Stimulated activated CD8-positive, alpha-beta memory T cell treated with anti-CD3 and anti-CD28 coated beads, Interleukin-4, amount 100 ng/mL, for 48 hours (primary cell): ENCODE measurements around the gene MAGT1.
"Not testable (repeated sequence)": the region's sequence is repeated elsewhere in the genome, so short reads cannot be mapped to it uniquely, and the experiment has no call there.

Experiments
- DNase-seq: peaks from one replicate; pipeline ENCODE4 v3.0.0-alpha.2; 2020

Gene MAGT1

DNA sequence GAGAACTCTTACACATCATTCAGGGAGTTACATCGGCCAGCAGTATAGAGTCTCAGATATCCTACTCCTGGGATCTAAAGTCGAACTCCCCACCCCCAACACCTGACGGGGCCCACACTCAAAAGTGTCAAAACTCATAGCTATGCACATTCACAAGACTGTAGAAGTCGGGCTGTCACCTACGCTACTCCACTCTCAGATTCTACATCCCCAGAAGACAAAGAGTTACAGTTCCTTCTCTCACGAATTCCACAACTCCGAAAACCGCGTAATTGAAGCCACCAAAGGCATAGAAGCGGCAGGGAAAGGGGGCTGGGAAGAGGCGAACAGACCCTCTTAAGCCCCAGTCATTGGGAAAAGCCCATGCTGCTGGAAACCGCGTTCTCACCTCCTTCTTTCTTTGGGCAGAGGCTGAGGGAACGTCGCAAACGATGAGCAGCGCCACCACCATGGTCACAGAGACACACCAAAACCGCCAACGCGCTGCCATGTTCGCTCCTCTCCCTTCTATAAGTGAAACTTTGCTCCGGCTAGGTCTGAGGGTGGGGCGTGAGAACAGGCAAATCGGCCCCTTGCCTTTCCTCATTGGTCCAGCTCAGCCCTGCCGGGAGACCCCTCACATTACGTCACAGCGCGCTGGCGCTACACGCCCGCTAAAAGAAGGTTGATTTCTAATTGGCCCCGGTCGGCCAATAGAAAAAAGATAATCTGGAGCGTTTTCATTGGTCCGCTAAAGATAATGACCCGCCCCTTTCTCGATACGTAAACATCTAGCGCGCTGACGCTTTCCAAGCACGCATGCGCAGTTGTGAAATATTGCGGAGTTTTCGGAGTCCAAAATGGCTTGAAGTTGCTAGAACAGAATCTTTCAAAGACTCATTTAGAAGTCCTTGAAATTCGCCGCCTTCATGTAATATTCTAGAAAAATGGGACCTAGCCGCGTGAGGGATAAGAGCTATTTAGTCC, at the start of gene MAGT1:
MAGT1 (minus strand) TSS at position 515 of the 966 bp plus-strand sequence; CDS start at position 490, 25 bp downstream.
- DNase-seq: peak; percentile 87

GRCh38 chrX:77945031-77945430, 49.8 kb upstream of the MAGT1 start:
- not testable (repeated sequence) for DNase-seq

DNA sequence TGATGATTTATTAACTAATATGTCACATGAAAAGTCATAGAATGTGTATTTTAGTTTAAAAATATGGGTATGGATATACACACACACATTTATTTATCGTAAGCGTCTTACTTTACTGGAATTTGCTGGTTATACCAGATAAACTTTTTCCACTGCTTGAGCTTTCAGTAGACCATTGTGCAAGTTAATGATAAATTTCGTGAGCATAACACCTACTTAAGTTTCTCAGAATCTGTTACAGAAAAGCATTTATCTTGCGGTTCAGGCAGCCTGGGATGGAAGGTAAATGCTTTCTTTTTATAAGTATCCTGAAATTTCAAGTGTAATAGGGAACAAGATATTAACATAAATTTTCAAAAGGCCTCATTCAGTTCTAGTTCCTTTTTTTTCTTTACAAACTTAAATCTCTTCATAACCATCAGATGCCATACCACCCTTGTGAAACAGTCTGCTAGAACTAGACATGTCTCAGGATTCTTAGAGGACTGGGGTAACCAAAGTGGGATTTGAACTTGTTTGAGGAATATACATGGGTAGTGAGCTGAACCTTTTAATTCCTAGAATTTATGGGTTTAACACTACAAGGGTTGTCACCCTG, 42.9 kb upstream of the MAGT1 start:
- no peak for DNase-seq

DNA sequence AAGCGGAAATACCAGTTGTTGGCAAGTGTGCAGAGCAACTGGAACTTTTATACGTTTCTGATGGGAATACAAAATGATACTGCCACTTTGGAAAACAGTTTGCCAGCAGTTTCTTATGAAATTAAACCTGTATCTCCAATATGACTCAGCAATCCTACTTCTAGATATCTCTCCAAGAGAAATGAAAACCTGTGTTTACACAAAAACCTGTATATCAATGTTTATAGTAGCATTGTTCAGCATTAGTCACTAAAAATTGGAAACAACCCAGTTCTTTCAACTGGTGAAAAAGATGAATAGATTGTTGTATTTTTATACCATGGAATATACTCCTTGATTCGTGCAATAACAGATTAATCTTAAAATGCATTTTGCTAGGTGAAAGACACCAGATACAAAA, 42.1 kb upstream of the MAGT1 start:
- DNase-seq: no peak

DNA sequence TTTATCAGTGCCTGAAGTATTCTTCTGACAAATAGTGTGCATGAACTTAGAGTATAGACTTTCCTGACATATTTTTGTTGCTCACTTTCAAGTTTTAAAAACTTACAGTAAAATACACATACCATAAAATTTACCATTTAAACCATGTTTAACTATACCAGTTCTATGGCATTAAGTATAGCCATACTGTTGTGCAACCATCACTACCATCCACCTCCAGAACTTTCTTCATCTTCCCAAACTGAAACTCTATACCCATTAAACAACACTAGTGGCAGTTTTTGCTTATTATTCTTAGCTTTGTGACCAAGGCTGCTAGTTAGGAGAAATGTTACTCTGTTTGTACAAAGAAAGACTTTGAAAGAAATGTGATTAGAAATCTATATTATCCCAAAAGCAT, 41.1 kb upstream of the MAGT1 start:
- no peak for DNase-seq

GRCh38 chrX:77935886-77936285, 40.7 kb upstream of the MAGT1 start:
- no peak for DNase-seq

DNA sequence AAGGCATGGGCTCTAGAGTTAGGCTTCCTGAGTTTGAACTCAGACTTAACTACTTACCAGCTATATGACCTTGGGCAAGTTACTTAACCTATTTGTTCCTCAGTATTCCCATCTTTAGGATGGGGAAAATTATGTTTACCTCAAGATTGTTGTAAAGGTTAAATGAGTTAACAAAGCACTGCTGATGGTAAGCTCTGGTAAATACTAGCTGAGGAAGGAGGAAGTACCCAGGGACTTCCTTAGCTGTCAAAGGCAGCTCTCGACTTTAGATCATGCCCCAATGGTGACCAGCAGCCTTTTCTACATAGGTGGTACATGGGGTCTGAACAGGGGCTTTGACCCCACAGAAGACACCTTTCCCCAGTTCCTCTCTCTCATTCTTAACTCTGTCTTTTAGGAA, 35.3 kb upstream of the MAGT1 start:
- no peak for DNase-seq

DNA sequence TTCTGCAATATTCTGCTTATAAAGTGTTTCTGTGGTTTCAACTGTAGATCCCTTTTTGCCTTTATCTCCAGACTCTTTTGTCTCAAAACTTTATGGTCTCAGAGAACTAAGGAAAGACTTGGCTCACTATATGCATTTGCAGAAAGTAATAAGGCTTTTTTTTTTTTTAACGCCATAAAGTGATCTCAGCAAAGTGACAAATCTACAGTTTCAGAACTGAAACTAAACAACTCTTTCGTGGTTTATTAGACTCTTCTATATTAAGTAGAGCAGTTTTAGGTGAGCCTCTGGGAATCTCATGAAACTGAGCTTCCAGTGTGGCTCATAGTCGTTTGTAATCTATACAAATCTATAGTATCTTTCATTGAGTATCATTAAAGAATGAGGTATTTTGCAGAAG, 30.5 kb upstream of the MAGT1 start:
- DNase-seq: no peak

DNA sequence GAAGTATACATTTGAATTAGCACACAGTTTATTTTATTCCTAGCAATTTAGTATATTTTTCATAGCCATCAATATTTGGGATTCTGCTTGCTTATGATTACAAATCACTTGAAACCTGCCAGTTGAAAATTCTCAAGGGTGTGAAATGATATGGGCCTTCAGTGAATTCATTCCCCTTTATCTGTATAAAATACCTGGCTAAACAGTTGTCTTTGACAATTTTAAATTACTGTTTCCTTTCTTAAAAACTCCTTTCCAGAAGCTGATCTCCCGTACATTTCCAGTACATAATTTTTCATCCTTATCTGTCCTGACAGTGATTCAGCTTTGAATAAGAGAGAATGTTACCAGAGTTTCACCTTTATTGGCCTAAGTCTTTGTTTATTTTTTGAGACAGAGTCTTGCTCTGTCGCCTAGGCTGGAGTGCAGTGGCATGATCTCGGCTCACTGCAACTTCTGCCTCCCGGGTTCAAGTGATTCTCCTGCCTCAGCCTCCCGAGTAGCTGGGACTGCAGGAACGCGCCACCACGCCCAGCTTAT, 29.2 kb upstream of the MAGT1 start:
- DNase-seq: no peak

- DNase-seq: no peak
These were observed 27.6 kb upstream of the MAGT1 start for GRCh38 chrX:77922787-77923186.

- DNase-seq: not testable (repeated sequence)
These were observed 24.1 kb upstream of the MAGT1 start for GRCh38 chrX:77919370-77919769.

DNA sequence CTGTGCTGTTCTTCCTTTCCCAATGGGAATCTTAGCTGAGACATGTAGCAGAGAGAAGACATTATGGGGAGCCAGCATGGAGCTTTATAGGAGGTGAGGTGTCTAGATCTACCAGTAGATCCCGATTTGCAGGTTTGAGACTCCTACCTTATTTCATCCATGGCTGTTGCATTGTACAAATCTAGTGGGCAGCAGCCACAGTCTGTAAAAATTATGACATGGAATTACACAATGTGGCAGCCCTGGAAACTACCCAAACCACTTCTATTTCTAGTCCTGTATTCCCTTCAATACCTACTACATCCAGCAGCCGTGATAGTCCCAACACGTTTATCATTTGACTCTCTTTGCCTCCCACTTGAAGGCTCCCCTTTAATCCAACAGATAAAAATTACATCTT, 23.3 kb upstream of the MAGT1 start:
- no peak for DNase-seq

GRCh38 chrX:77917294-77917933, 22.2 kb upstream of the MAGT1 start:
- no peak for DNase-seq

DNA sequence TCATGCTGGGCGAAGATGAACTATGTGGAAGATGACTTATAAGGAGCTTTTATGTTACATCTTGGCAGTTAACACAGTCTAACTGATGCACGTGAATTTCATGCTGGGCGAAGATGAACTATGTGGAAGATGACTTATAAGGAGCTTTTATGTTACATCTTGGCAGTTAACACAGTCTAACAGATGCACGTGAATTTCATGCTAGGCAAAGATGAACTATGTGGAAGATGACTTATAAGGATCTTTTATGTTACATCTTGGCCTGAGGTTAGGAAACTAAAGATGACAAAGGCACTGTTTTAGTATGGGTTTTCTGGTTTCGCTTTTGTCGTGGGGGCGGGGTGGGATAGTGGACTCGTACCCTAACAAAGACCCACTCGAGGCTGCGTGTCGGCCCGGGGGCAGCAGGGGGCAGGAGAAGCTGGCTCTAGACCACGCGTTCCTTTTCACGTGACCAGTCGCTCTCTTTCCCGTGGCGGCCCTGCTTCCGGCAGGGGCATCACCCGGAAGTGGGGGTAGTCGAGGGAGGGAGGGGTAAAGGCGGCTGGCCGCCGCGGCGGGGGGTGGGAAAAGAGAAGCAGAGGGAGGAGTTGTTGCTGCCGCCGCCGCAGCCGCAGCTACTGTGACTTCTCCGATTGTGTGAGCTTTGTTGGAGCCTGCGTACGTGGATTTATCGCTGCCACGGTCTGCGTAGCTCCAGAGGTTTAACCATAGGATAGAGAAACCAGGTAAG, 15.0 kb upstream of the MAGT1 start, which contains the start of gene ATP7A:
ATP7A (plus strand) TSS at position 586 of the 733 bp plus-strand sequence. CDS start 60,949 bp downstream, outside the sequence.
- peak; percentile 90 for DNase-seq

- DNase-seq: no peak
These were observed 6.3 kb upstream of the MAGT1 start for GRCh38 chrX:77901506-77901905.

DNA sequence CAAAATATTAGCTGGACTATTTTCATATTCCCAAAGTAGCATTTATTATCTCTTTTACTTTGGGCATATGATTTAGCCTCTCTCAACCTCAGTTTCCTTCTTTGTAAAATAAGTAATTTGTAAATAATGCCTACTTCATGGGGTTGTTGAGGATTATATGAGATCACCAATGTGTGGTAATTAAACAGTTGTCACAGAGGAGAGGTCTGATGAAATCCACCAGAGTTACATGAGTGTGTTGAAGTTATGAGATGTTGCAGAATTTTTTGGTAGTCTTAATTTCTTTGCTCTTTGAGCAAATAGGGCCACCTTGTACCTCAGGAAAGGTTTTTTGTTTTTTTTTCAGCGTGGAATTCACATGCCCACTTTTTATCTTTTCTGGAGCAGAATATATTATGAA, 5.5 kb upstream of the MAGT1 start:
- no peak for DNase-seq

GRCh38 chrX:77899081-77899828, 4.0 kb upstream of the MAGT1 start, which contains the start of gene COX7B:
TSS of gene COX7B (plus strand) at chrX:77899468. CDS start at chrX:77899554, 86 bp downstream.
- DNase-seq: peak; percentile 54

GRCh38 chrX:77893713-77894112, 1.5 kb downstream of the MAGT1 start:
- DNase-seq: no peak

GRCh38 chrX:77892887-77893286, 2.3 kb downstream of the MAGT1 start:
- DNase-seq: no peak

DNA sequence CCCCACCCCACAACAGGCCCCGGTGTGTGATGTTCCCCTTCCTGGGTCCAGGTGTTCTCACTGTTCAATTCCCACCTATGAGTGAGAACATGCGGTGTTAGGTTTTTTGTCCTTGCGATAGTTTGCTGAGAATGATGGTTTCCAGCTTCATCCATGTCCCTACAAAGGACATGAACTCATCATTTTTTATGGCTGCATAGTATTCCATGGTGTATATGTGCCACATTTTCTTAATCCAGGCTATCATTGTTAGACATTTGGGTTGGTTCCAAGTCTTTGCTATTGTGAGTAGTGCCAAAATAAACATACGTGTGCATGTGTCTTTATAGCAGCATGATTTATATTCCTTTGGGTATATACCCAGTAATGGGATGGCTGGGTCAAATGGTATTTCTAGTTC, 13.8 kb downstream of the MAGT1 start:
- not testable (repeated sequence) for DNase-seq

DNA sequence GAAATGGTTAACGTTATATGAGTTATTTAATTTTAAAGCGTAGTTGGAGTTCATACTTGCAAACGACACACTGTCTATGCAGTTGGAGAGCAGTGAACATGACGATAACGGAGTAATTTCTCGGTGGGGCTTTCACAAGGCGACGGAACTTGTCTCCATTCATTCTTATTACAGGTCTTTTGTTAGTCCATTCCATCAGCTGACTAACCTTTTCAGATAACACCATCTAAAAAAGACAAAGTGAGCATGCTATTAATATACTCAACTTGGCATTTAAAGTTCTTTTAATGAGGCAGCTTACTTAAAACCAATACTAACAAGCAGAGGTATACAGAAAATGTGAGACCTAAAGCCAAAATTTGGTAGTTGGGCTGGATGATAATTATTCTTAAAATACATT, 19.9 kb downstream of the MAGT1 start:
- no peak for DNase-seq

GRCh38 chrX:77831544-77831943, 63.7 kb downstream of the MAGT1 start:
- not testable (repeated sequence) for DNase-seq
